Measurements from ENCODE around the gene ZSWIM6. TPM values are rescaled to one million over a fixed set of nuclear protein-coding genes. Genes with fewer than 3 reads are reported as not detected.

Gene ZSWIM6
- total RNA-seq, result 7.4 and 7.9 TPM in 2 replicates

GRCh38 chr5:61331407-61332357, at the start of gene ZSWIM6:
TSS of gene ZSWIM6 (plus strand) at chr5:61332258. CDS start at chr5:61332273, 15 bp downstream.
- Mint-ChIP-seq H3K9me3 (no peaks in the 10 kb centered on the region), H3K36me3 (ENCODE audit: low read depth) (peaks cover 17% of the 10 kb centered on the region), H3K4me1 (peaks cover 42% of the 10 kb centered on the region), H3K27me3 (peaks cover 48% of the 10 kb centered on the region), H3K27ac (peak within 1 kb of the TSS; percentile 97), H3K4me3 (peak within 1 kb of the TSS; percentile 94)
- DNase-seq, result peak; percentile 99
- intact Hi-C loops (cut with micrococcal nuclease), result loop anchor here (1.0 to 10.0 kb wide), 9 partner anchors 51 to 1081 kb away; partner anchors contain the start of genes DEPDC1B, ERCC8, IPO11 and KIF2A

GRCh38 chr5:61283471-61283870, 48.6 kb upstream of the ZSWIM6 start:
- H3K27ac Mint-ChIP-seq, result no peak overlapping the region
- no peaks in the 10 kb centered on the region for H3K36me3 Mint-ChIP-seq (ENCODE audit: low read depth)
- intact Hi-C loops (cut with micrococcal nuclease), result loop anchor here (5.0 kb wide), 1 partner anchor 81 kb away; no protein-coding TSS in a partner anchor
- DNase-seq, result peak; percentile 59
- no peak overlapping the region for H3K4me3 Mint-ChIP-seq
- peaks cover 3% of the 10 kb centered on the region for H3K9me3 Mint-ChIP-seq
- no peaks in the 10 kb centered on the region for H3K27me3 Mint-ChIP-seq
- peaks cover 2% of the 10 kb centered on the region for H3K4me1 Mint-ChIP-seq

- intact Hi-C loops (cut with micrococcal nuclease), result no loop called here
- no peak overlapping the region for H3K27ac Mint-ChIP-seq
- peaks cover 3% of the 10 kb centered on the region for H3K9me3 Mint-ChIP-seq
- H3K27me3 Mint-ChIP-seq, result no peaks in the 10 kb centered on the region
- H3K4me3 Mint-ChIP-seq, result no peak overlapping the region
- H3K36me3 Mint-ChIP-seq (ENCODE audit: low read depth), result no peaks in the 10 kb centered on the region
- DNase-seq, result no peak
- peaks cover 1% of the 10 kb centered on the region for H3K4me1 Mint-ChIP-seq
Observed at GRCh38 chr5:61285531-61285930, 46.5 kb upstream of the ZSWIM6 start.

GRCh38 chr5:61286446-61287132, 45.5 kb upstream of the ZSWIM6 start:
- Mint-ChIP-seq H3K27me3 (no peaks in the 10 kb centered on the region), H3K27ac (no peak overlapping the region), H3K4me3 (no peak overlapping the region), H3K36me3 (ENCODE audit: low read depth) (no peaks in the 10 kb centered on the region), H3K4me1 (peaks cover 4% of the 10 kb centered on the region), H3K9me3 (peaks cover 8% of the 10 kb centered on the region)
- no peak for DNase-seq
- intact Hi-C loops (cut with micrococcal nuclease), result no loop called here

DNA sequence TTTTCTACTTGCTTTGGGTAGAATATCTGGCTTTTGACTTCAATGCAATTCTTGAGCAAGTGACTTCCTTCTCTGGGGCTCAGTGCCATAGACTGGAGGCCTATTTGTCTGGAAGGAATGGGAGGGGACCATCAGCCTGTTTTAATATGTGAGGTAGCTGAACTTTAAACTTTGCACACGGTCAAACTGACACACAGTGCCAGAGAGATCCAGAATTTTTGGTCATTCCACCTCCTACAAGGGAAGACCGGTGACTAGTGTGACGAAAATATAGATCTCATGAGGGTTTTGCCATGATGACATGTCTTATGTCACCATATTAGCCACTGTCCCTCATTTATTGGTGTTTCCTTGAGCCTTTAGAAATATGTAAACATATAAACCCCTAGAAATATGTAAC, 44.6 kb upstream of the ZSWIM6 start:
- Mint-ChIP-seq H3K9me3 (peaks cover 8% of the 10 kb centered on the region), H3K27me3 (no peaks in the 10 kb centered on the region), H3K4me1 (peaks cover 4% of the 10 kb centered on the region), H3K4me3 (no peak overlapping the region), H3K36me3 (ENCODE audit: low read depth) (no peaks in the 10 kb centered on the region), H3K27ac (no peak overlapping the region)
- intact Hi-C loops (cut with micrococcal nuclease), result no loop called here
- DNase-seq, result no peak

DNA sequence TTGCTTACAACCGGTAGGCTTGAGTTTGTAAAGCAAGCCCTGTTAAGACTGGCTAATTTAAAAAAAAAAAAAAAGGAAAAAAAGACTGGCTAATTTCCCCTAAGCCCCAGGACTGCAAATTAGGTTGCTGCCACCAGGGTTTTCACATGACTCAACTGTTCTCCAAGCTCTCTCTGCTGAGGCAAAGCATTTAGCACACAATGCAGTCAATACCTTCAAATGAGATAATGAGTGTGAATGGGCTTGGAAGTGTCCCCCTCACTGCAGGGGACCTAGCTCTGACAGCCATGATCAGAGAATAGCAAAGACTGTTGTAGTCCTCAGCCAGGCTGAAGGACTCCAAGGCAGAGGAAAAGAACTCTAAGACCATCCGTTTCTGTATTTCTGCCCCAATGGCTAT, 42.8 kb upstream of the ZSWIM6 start:
- Mint-ChIP-seq H3K27me3 (no peaks in the 10 kb centered on the region), H3K36me3 (ENCODE audit: low read depth) (no peaks in the 10 kb centered on the region), H3K4me1 (peaks cover 4% of the 10 kb centered on the region), H3K27ac (no peak overlapping the region), H3K9me3 (peaks cover 8% of the 10 kb centered on the region), H3K4me3 (no peak overlapping the region)
- intact Hi-C loops (cut with micrococcal nuclease), result no loop called here
- no peak for DNase-seq

GRCh38 chr5:61289669-61290306, 42.3 kb upstream of the ZSWIM6 start:
- Mint-ChIP-seq H3K9me3 (peaks cover 8% of the 10 kb centered on the region), H3K4me1 (peaks cover 4% of the 10 kb centered on the region), H3K4me3 (no peak overlapping the region), H3K27me3 (no peaks in the 10 kb centered on the region), H3K27ac (no peak overlapping the region), H3K36me3 (ENCODE audit: low read depth) (no peaks in the 10 kb centered on the region)
- intact Hi-C loops (cut with micrococcal nuclease), result no loop called here
- no peak for DNase-seq

DNA sequence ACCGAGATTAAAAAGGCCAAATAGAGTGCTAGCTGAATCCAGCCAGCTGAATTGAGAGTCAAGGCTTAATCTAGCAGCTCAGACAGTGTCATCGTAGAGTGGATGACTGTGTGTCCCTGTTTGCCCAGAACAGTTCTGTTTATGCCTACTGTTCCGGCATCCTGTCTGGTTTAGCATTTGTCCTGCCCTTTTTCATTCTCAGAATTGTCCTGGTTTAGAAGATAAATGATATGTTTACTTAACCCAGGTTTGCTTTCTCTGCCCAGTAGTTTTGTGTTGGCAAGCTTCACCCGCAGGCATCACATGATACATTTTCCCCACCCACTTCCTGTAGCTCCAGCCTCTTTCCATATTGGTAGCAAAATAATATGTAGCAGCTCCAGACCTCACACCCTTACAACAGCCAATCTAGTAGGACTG, 41.3 kb upstream of the ZSWIM6 start:
- DNase-seq, result no peak
- no peak overlapping the region for H3K4me3 Mint-ChIP-seq
- no peak overlapping the region for H3K27ac Mint-ChIP-seq
- H3K27me3 Mint-ChIP-seq, result no peaks in the 10 kb centered on the region
- intact Hi-C loops (cut with micrococcal nuclease), result no loop called here
- H3K4me1 Mint-ChIP-seq, result peaks cover 4% of the 10 kb centered on the region
- H3K9me3 Mint-ChIP-seq, result peaks cover 8% of the 10 kb centered on the region
- no peaks in the 10 kb centered on the region for H3K36me3 Mint-ChIP-seq (ENCODE audit: low read depth)

DNA sequence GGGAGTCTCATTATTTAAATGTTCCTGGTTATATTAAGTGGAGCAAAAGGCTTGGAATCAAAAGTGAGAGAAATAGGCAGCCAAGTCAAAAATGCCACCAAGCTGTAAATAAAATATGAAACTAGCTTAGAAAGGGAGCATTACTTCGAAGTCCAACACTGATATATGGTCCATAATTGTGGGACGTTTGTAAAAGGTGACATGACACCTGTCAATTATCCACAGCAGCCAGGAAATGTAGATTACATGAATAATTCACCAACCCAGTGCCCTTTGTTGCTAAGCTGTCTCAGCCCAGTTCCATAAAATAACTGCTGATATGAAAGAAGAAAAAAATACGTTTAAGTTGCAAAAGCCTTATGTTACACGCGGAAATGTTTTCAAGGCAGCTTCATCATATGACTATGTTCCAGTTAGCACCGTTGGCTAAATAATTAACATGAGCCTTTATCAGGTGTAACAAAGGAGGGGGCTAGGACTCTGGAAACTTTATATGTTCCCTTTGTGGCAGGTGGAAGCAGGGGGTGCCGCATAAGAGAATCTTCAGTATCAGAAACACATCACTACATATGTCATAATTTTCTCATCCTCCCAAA, 39.9 kb upstream of the ZSWIM6 start:
- Mint-ChIP-seq H3K9me3 (peaks cover 5% of the 10 kb centered on the region), H3K4me1 (peaks cover 4% of the 10 kb centered on the region), H3K27ac (no peak overlapping the region), H3K4me3 (no peak overlapping the region), H3K36me3 (ENCODE audit: low read depth) (no peaks in the 10 kb centered on the region), H3K27me3 (no peaks in the 10 kb centered on the region)
- DNase-seq, result no peak
- intact Hi-C loops (cut with micrococcal nuclease), result no loop called here

DNA sequence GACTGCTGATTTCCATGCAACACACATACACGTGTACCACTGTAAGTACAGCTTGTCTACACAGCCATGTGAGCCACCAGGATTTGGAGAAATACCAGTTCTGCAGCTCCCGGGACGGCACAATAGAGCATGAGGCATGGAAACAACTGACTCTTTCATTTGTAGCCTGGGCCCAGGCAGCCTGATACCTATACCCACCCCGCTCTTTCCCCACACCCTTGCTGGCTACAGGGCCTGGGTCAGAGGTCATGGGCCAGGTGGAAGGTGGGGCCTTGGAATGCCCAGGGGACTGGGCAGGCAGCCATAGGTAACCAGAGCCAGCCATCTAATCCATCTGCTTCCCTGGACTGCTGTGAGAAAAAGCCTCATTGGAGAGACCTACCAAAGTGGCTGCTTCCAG, 39.0 kb upstream of the ZSWIM6 start:
- no peak for DNase-seq
- Mint-ChIP-seq H3K36me3 (ENCODE audit: low read depth) (no peaks in the 10 kb centered on the region), H3K27ac (no peak overlapping the region), H3K4me1 (peaks cover 5% of the 10 kb centered on the region), H3K9me3 (peaks cover 5% of the 10 kb centered on the region), H3K4me3 (no peak overlapping the region), H3K27me3 (no peaks in the 10 kb centered on the region)
- intact Hi-C loops (cut with micrococcal nuclease), result no loop called here

GRCh38 chr5:61293873-61294272, 38.2 kb upstream of the ZSWIM6 start:
- H3K27ac Mint-ChIP-seq, result no peak overlapping the region
- peaks cover 6% of the 10 kb centered on the region for H3K4me1 Mint-ChIP-seq
- peaks cover 5% of the 10 kb centered on the region for H3K9me3 Mint-ChIP-seq

GRCh38 chr5:61295365-61295764, 36.7 kb upstream of the ZSWIM6 start:
- intact Hi-C loops (cut with micrococcal nuclease), result no loop called here
- no peak overlapping the region for H3K27ac Mint-ChIP-seq
- H3K27me3 Mint-ChIP-seq, result no peaks in the 10 kb centered on the region
- peaks cover 6% of the 10 kb centered on the region for H3K4me1 Mint-ChIP-seq
- DNase-seq, result no peak
- peaks cover 5% of the 10 kb centered on the region for H3K9me3 Mint-ChIP-seq
- no peak overlapping the region for H3K4me3 Mint-ChIP-seq
- H3K36me3 Mint-ChIP-seq (ENCODE audit: low read depth), result no peaks in the 10 kb centered on the region

More at GRCh38 chr5:61293873-61294272, 38.2 kb upstream of the ZSWIM6 start:
- Mint-ChIP-seq H3K27me3 (no peaks in the 10 kb centered on the region), H3K4me3 (no peak overlapping the region), H3K36me3 (ENCODE audit: low read depth) (no peaks in the 10 kb centered on the region)
- DNase-seq, result no peak
- intact Hi-C loops (cut with micrococcal nuclease), result no loop called here

DNA sequence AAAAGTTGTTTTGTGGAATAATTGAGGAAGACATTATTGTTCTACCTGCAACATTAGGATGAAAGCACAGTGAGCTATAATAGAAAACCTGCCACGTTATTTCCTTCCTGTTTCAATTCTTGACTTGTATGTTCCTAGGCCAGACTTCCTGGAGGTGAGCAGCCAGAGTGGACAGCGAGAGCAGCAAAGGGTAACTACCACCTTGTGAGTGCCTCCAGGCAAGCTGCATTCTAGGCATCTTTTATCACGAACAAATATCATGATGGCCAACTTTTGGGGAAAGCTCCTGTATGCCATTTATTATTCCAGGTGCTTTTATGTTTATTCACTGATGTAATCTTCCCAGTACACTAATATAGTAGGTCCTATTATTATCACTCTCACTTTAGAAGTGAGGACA, 34.0 kb upstream of the ZSWIM6 start:
- Mint-ChIP-seq H3K27me3 (no peaks in the 10 kb centered on the region), H3K36me3 (ENCODE audit: low read depth) (no peaks in the 10 kb centered on the region), H3K27ac (no peak overlapping the region), H3K4me3 (no peak overlapping the region), H3K9me3 (no peaks in the 10 kb centered on the region), H3K4me1 (peaks cover 2% of the 10 kb centered on the region)
- intact Hi-C loops (cut with micrococcal nuclease), result no loop called here
- no peak for DNase-seq
